T47D (cell line): ENCODE results near the gene SFT2D2.

ENCODE experiments used
- DNase-seq, 2 experiments: peaks; one replicate each; pipeline versions ENCODE4 v3.0.0 to v3.0.0-alpha.2; 2011 to 2012; ENCODE audit warnings: low read depth in 1 of 2, low spot score in 1 of 2
- JUND ChIP-seq: IDR thresholded peaks from 2 replicates; pipeline ENCODE4 v1.6.1; 2012; ENCODE audit warnings: low read depth
- in situ Hi-C: cut with HindIII; loops from 2 replicates; pipeline ENCODE4 v1.10.0; 2016; ENCODE audit warnings: low sequenced_read_pairs, low pct_unique_long_range_greater_than_20kb

SFT2D2 gene

DNA sequence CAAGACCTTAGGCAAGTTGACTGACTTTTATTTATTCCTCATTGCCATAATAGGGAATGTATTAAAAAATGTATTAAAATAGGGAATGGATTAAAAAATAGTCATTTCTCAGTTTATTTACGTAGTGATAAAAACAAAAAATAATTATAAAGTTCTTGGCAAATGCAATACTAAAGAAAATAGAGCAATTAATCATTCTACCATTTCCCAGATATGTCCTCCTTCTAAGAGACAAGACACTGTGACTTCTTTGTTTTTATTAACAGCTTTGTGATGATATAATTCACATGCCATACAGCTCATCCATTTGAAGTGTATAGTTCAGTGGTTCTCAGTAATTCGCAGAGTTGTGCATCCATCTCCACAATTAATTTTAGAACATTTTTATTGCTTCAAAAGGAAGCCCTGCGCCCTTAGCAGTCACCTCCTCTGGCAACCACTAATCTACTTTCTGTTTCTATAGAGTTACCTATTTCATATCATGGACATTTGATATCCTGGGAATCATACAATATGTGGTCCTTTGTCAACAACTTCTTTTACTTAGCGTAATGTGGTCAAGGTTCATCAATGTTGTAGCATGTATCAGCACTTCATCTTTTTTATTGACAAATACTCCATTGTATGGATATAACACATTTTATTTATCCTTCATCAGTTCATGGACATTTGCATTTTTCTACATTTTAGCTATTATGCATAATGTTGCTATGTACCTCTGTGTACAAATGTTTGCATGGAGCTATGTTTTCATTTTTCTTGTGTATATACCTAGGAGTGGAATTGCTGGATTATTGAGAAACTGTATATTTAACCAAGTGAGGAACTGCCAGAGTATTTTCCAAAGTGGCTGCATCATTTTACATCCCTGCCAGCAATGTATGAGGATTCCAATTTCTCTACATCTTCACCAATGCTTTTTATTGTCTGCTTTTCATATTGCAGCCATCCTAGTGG, 60.4 kb downstream of the SFT2D2 start:
- no peak for TF ChIP-seq JUND
- DNase-seq = no peak
- in situ Hi-C loops = no loop called here

DNA sequence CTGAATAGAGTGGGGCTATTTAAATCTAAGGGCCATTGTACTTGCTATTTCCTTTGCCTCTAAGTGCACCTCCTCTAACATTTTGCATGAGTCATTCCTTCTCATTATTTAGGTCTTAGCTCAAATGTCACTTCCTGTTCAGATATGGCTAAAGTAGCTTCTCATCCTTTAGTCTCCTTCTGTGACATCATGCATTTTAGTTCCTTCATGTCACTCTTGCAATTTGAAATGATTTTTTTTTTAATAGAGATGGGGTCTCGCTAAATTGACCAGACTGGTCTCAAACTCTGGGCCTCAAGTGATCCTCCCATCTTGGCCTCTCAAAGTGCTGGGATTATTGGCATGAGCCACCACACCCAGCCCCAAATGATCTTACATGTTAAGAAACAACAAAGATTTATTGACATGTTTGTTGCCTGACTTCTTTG, 61.4 kb downstream of the SFT2D2 start:
- TF ChIP-seq JUND = no peak
- in situ Hi-C loops = no loop called here
- no peak for DNase-seq

DNA sequence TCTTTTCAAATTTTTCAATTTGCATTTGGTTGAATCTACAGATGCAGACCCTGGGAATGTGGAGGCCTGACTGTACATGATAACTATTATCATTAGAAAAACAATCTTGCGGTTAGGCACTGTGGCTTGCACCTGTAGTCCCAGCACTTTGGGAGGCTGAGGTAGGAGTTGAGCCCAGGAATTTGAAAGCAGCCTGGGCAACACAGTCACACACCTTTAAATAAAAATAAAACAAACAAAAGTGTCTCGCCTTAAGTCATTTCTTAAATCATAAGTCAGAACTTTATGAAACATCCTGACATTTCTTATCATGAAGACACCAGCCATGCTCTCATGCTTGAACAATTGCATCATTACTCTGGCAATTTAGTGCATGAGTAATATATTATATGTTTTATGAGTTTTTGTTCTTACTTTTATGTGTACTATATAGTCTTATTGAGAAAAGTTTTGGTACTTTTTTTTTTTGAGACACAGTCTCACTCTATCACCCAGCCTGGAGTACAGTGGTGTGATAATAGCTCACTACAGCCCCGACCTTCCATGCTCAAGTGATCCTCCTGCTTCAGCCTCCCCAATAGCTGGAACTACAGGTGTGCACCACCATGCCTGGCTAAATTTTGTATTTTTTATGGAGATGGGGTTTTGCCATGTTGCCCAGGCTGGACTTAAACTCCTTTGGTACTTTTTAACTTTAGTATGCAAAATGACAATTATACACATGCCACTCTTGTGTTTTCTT, 62.7 kb downstream of the SFT2D2 start:
- in situ Hi-C loops = no loop called here
- no peak for DNase-seq
- TF ChIP-seq JUND = no peak

DNA sequence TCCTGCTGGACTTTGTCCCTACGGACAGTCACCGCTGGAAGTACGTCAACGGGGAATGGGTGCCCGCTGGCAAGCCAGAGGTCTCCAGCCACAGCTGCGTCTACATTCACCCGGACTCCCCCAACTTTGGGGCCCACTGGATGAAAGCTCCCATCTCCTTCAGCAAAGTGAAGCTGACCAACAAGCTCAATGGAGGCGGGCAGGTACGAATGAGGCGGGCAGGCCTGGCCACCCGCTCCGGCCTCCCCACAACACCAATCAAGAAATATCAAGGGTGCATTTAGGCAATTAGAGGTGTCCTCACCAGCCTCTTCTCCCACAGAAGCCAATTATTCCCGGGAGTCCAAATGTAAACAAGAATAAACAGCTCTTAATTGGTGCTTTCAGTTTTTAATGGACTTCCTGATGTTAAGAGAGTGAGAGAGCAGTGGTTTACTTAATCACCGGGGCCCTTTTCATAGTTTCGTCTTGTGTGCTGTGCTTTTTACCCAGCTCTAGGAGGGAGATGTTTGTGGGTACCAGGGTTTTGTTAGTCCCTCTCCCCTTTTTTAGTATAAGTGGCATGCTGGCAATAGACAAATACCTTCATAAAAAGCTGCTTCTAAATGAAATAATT, 65.5 kb downstream of the SFT2D2 start:
- no peak for TF ChIP-seq JUND
- DNase-seq = no peak
- in situ Hi-C loops = no loop called here

DNA sequence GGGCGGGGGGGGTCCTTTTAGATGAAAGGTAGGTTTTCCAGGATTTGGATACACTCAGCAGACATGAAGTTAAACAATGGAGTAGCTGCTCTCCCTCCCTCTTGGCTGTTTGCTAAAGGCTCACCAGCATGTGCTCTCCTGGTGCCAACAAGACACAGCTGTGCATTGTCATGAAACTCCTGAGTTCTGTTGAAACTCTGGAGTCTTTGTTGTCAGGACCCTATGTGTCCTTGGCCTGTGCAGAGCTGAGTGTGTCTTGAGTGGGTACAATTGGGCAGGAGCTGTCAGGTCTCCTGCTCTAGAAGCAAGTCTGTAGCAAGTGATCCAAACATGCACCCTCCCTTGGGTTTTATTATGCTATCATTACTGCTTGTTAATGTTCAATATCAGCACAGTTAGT, 67.6 kb downstream of the SFT2D2 start:
- in situ Hi-C loops = no loop called here

DNA sequence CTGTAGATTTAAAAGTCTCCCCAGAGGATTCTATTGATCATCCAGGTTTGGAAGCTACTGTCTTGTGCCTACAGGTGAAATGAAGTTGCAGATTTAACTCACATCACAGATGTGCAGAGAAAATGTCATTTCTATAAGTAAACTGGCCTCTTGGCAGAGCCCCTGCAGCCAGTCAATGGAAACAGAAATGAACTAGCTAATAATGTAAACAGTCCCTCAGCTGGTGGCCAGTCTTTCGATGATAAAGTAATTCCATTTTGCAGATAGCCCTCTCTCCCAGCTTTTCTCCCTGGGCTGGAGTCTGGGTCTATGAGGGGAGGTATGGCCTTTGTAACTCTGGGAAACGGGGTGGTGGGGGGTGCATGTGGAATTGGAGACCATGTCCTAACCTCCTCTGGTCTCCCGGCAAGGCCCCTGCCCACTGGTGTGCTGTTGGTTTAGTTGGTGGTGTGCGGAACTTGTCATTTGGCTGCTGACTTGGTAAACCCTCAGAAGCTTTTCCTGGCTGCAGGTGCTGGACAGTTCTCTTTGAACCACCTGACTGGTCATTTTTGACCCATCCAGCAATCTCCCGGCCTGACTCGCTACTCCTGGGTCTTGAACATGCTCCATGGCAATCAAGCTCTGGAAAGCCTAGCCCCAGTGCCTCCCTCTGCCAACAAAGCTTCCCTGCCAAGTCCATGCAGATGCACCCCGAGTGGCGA, 69.8 kb downstream of the SFT2D2 start:
- in situ Hi-C loops = no loop called here
- TF ChIP-seq JUND = no peak
- peak in 1 of 2 experiments; percentile 19 for DNase-seq

More for the DNA sequence above, 67.6 kb downstream of the SFT2D2 start:
- TF ChIP-seq JUND = no peak
- DNase-seq = no peak

DNA sequence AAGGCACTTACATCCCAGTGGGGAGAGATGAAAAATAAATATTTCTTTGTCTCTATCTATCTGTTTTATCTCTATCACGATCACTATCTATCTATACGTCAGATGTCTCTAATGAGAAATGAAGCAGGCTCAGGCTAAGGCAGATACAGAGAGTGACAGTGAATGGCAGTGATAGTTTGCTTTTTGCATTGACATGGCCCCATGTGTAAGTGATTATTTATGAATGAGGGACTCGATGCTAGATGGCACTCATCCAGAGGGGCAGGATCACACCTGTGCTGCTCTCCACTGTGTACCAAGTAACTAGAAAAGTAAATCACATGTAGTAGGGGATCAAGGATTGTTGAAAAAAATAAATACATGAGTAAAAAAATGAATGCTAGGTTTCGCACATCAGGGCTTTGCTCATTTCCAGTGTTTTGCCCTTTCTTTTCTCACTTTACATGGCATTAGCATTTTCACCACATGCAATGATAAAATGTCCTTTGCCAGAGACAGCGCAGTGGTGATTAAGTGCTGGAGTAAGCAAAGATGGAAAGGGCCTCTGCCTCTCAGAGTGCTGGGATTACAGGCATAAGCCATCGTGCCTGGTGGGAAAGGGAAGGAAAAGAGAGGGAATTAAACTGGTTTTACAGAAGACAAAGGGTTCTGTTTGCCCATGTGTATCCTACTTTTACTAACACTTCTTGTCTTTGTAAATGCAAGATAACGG, 71.4 kb downstream of the SFT2D2 start:
- in situ Hi-C loops = no loop called here
- DNase-seq = no peak
- no peak for TF ChIP-seq JUND

DNA sequence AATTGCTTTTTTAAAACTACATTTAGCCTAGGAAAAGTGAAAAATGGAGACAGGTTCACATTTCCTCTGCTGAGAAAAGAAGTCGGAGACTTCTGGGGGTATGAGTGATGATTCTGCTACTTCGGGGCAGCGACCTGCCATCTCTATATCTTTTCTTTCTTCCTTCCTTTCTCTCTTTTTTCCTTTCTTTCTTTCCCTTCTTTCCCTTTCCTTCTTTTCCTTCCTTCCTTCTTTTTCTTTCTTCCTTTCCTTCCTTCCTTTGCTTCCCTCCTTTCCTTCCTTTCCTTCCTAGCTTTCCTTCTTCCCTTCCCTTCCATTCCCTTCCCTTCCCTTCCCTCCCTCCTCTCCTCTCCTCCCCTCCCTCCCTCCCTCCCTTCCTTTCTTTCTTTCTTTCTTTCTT, 72.6 kb downstream of the SFT2D2 start:
- TF ChIP-seq JUND = no peak
- no peak for DNase-seq
- in situ Hi-C loops = no loop called here

DNA sequence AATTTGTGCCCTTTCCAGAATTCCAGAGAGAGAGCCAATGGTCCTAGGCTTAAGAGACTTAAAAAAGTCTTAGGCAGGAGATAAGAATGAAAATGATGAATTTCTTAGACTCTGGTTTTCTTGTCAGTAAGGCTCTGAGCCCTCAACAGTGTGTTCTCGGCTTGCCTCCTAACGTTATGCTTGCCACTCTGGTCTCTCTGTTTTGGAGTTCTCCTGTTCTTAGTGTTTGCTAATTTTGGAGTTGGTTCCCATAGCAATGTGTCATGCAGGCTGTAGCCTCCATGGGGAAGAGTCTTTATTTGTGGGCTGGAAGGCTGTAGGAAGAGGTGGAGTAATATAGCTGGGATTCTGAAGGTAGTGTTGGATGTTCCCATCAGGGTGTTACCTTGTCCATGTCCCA, 74.8 kb downstream of the SFT2D2 start:
- in situ Hi-C loops = no loop called here
- no peak for DNase-seq

DNA sequence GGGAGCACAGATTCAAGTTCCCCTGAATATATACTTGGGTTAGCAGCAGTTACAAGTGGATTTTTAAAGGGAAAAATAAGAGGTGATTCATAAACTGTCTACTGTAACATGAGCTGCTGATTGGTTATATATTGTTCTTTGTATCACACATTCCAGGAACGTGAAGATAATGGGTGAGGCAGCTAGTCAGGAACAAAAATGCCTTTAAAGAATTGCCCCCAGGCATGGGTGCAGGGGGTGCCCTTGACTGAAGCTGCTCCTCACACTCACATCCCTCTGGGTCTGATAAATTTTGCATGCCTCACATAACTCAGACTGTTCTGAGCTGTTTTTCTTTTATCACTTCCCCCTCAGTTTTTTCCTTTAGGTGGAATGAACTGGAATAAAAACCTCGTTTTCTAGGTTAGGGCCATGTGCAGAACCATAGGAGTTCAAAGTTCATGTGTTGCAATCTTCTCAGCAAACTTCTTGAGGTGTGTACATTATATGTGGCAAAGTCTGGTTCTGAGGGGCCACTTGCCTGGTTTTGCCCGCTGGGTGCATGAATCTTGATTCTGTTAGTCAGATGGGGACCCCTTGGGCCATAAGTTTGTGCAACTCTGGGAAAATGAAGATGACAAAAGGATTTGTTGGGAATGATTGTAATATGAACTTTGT, 76.0 kb downstream of the SFT2D2 start:
- TF ChIP-seq JUND = no peak
- DNase-seq = no peak
- in situ Hi-C loops = no loop called here

More for the DNA sequence above, 74.8 kb downstream of the SFT2D2 start:
- no peak for TF ChIP-seq JUND
